ENCODE data around the gene ACVRL1. TPM values are rescaled to one million over a fixed set of nuclear protein-coding genes. Genes with fewer than 3 reads are reported as not detected.

ACVRL1 gene
- polyA plus RNA-seq (2011; rRNA removed) = 7.8 and 13.1 TPM in 2 replicates
- 8.3 and 20.0 TPM in 2 replicates for polyA minus RNA-seq (2011; rRNA and poly(A)+ RNA removed)

- TF ChIP-seq CTCF (IDR thresholded peaks at IDR 0.05; ENCODE audit: insufficient read depth, low read depth, low read length) = no peak
- DNase-seq (ENCODE audit: low read depth) = no peak
- ChIA-PET CTCF (interaction anchor here (0.7 to 12.8 kb wide), 9 partner anchors 10 to 118 kb away, joined by 3 to 165 read pairs (median 6); no protein-coding TSS in a partner anchor), POLR2A (no interaction called here)
- H3K4me3 ChIP-seq (ENCODE audit: low read depth, low read length) = peak within 1 kb of the TSS; percentile 36
- H3K27me3 ChIP-seq (ENCODE audit: control insufficient read depth, insufficient read depth, low read length) = no peaks in the 10 kb centered on the region
- no peaks in the 10 kb centered on the region for H3K36me3 ChIP-seq (ENCODE audit: control insufficient read depth, insufficient read depth, low read length)
These were observed at the start of gene ACVRL1 for GRCh38 chr12:51907083-51907855. ACVRL1 (plus strand) TSS chr12:51907504; CDS start chr12:51912475, 4,971 bp downstream.

GRCh38 chr12:51860986-51861385, 46.3 kb upstream of the ACVRL1 start:
- Histone ChIP-seq H3K36me3 (ENCODE audit: control insufficient read depth, insufficient read depth, low read length) (no peaks in the 10 kb centered on the region), H3K27me3 (ENCODE audit: control insufficient read depth, insufficient read depth, low read length) (peaks cover 16% of the 10 kb centered on the region), H3K4me3 (ENCODE audit: low read depth, low read length) (no peak overlapping the region)
- no peak for DNase-seq (ENCODE audit: low read depth)
- POLR2A ChIA-PET = no interaction called here
- CTCF ChIA-PET = no interaction called here
- no peak for TF ChIP-seq CTCF (IDR thresholded peaks at IDR 0.05; ENCODE audit: insufficient read depth, low read depth, low read length)

- Histone ChIP-seq H3K36me3 (ENCODE audit: control insufficient read depth, insufficient read depth, low read length) (no peaks in the 10 kb centered on the region), H3K4me3 (ENCODE audit: low read depth, low read length) (no peak overlapping the region), H3K27me3 (ENCODE audit: control insufficient read depth, insufficient read depth, low read length) (peaks cover 16% of the 10 kb centered on the region)
- no peak for DNase-seq (ENCODE audit: low read depth)
- ChIA-PET POLR2A (no interaction called here), CTCF (interaction anchor here (0.5 to 0.7 kb wide), 2 partner anchors 9 to 39 kb away, joined by 3 read pairs; no protein-coding TSS in a partner anchor)
- no peak for TF ChIP-seq CTCF (IDR thresholded peaks at IDR 0.05; ENCODE audit: insufficient read depth, low read depth, low read length)
These were observed 44.4 kb upstream of the ACVRL1 start for GRCh38 chr12:51862947-51863346.

- Histone ChIP-seq H3K27me3 (ENCODE audit: control insufficient read depth, insufficient read depth, low read length) (peaks cover 16% of the 10 kb centered on the region), H3K36me3 (ENCODE audit: control insufficient read depth, insufficient read depth, low read length) (no peaks in the 10 kb centered on the region), H3K4me3 (ENCODE audit: low read depth, low read length) (no peak overlapping the region)
- CTCF ChIA-PET = interaction anchor here (0.5 to 1.9 kb wide), 5 partner anchors 9 to 162 kb away, joined by 3 to 6 read pairs (median 3); no protein-coding TSS in a partner anchor
- DNase-seq (ENCODE audit: low read depth) = no peak
- POLR2A ChIA-PET = no interaction called here
- no peak for TF ChIP-seq CTCF (IDR thresholded peaks at IDR 0.05; ENCODE audit: insufficient read depth, low read depth, low read length)
These were observed 43.9 kb upstream of the ACVRL1 start for GRCh38 chr12:51863363-51863932.

Data from BJ (cell line).